ENCODE measurements around the gene ALK.

Gene ALK

DNA sequence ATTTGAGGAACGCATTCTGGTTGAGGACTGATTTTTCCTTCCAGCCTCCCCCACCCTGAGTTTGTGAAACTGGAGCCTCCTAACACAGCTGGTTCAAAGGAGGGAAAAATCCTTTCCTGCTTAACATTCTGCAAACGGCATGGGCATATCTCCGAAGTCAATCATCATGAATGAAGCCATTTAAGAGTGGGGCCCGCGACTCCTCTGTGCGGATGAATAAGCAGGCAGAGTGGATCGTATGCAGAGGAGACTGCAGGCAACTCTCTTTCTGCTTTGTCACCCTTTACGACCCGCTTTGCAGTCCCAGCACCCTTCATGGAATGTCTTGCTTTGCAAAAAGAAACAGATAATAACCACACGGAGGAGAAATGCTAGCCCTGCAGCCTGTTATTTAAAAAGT, 500.9 kb downstream of the ALK start:
- H3K4me3 ChIP-seq (ENCODE audit: low read depth, low read length) = no peak overlapping the region
- TF ChIP-seq, protein P1, sequence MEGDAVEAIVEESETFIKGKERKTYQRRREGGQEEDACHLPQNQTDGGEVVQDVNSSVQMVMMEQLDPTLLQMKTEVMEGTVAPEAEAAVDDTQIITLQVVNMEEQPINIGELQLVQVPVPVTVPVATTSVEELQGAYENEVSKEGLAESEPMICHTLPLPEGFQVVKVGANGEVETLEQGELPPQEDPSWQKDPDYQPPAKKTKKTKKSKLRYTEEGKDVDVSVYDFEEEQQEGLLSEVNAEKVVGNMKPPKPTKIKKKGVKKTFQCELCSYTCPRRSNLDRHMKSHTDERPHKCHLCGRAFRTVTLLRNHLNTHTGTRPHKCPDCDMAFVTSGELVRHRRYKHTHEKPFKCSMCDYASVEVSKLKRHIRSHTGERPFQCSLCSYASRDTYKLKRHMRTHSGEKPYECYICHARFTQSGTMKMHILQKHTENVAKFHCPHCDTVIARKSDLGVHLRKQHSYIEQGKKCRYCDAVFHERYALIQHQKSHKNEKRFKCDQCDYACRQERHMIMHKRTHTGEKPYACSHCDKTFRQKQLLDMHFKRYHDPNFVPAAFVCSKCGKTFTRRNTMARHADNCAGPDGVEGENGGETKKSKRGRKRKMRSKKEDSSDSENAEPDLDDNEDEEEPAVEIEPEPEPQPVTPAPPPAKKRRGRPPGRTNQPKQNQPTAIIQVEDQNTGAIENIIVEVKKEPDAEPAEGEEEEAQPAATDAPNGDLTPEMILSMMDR (IDR thresholded peaks at IDR 0.05; ENCODE audit: low read depth, low read length, missing control alignments) = no peak
- DNase-seq (ENCODE audit: low read depth) = no peak
- in situ Hi-C loops (cut with HindIII; ENCODE audit: low sequenced_read_pairs) = no loop called here

- H3K4me3 ChIP-seq (ENCODE audit: low read depth, low read length) = no peak overlapping the region
- no peak for DNase-seq (ENCODE audit: low read depth)
- in situ Hi-C loops (cut with HindIII; ENCODE audit: low sequenced_read_pairs) = loop anchor here (5.0 kb wide), 1 partner anchor 40 kb away; no protein-coding TSS in a partner anchor
- TF ChIP-seq, protein P1 (IDR thresholded peaks at IDR 0.05; ENCODE audit: low read depth, low read length, missing control alignments) = no peak
Measured at GRCh38 chr2:29417630-29418029, 503.8 kb downstream of the ALK start.

- no peak overlapping the region for H3K4me3 ChIP-seq (ENCODE audit: low read depth, low read length)
- TF ChIP-seq, protein P1 (IDR thresholded peaks at IDR 0.05; ENCODE audit: low read depth, low read length, missing control alignments) = no peak
- in situ Hi-C loops (cut with HindIII; ENCODE audit: low sequenced_read_pairs) = no loop called here
- no peak for DNase-seq (ENCODE audit: low read depth)
Measured at GRCh38 chr2:29412197-29412925, 509.0 kb downstream of the ALK start.

DNA sequence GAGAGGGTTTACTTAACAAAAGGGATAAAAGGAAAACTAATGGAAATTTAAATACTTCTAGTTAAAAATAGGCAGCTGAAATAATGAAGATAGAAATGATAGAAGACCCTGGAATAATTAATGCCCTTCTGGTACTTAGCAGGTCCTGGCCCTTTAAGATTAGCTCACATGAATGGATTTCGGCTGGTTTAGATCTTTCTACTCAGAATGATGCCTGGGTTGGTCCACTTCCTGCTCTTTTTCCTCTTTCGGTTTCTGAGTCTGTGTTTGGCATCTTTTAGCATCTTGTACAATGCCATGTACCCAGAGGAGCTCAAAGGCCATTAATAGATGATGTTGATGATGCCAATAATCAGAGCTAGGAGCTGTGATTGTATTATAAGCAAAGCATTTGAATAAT, 515.7 kb downstream of the ALK start:
- TF ChIP-seq, protein P1 (IDR thresholded peaks at IDR 0.05; ENCODE audit: low read depth, low read length, missing control alignments) = no peak
- in situ Hi-C loops (cut with HindIII; ENCODE audit: low sequenced_read_pairs) = no loop called here

GRCh38 chr2:29405266-29405665, 516.1 kb downstream of the ALK start:
- in situ Hi-C loops (cut with HindIII; ENCODE audit: low sequenced_read_pairs) = no loop called here
- no peak for DNase-seq (ENCODE audit: low read depth)
- no peak overlapping the region for H3K4me3 ChIP-seq (ENCODE audit: low read depth, low read length)
- TF ChIP-seq, protein P1 (IDR thresholded peaks at IDR 0.05; ENCODE audit: low read depth, low read length, missing control alignments) = no peak

More for the DNA sequence above, 515.7 kb downstream of the ALK start:
- DNase-seq (ENCODE audit: low read depth) = no peak
- H3K4me3 ChIP-seq (ENCODE audit: low read depth, low read length) = no peak overlapping the region

DNA sequence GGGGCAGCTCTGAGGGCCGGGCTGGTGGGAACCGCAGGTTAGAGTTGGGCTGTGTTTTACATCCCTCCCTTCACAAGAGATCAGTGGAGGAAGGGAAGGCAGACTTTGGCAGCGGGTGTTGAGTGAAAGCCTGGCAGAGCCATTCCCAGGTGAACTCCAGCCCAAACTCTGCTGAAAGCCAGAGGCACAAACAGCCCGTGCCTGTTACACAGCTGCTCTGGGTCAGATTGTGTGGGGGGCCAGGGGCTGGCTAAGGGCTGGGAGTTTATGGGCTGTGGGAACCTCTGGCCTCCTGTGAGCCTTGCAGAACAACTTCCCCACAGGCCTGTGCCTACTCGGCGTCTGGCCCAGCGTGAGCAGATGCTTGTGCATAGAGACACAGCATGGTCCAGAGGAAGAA, 519.4 kb downstream of the ALK start:
- TF ChIP-seq, protein P1 (IDR thresholded peaks at IDR 0.05; ENCODE audit: low read depth, low read length, missing control alignments) = no peak
- no peak for DNase-seq (ENCODE audit: low read depth)
- in situ Hi-C loops (cut with HindIII; ENCODE audit: low sequenced_read_pairs) = no loop called here
- H3K4me3 ChIP-seq (ENCODE audit: low read depth, low read length) = no peak overlapping the region

Data from astrocyte of the cerebellum (primary cell).